ENCODE results near the gene DMD.

The DMD gene

GRCh38 chrX:31319586-31319985, 1891.8 kb downstream of the DMD start:
- DNase-seq (ENCODE audit: low read depth in 2 of 2, low spot score in 1 of 2) = no peak

- DNase-seq (ENCODE audit: low read depth in 2 of 2, low spot score in 1 of 2) = no peak
These were observed 1892.5 kb downstream of the DMD start for GRCh38 chrX:31318866-31319265.

DNA sequence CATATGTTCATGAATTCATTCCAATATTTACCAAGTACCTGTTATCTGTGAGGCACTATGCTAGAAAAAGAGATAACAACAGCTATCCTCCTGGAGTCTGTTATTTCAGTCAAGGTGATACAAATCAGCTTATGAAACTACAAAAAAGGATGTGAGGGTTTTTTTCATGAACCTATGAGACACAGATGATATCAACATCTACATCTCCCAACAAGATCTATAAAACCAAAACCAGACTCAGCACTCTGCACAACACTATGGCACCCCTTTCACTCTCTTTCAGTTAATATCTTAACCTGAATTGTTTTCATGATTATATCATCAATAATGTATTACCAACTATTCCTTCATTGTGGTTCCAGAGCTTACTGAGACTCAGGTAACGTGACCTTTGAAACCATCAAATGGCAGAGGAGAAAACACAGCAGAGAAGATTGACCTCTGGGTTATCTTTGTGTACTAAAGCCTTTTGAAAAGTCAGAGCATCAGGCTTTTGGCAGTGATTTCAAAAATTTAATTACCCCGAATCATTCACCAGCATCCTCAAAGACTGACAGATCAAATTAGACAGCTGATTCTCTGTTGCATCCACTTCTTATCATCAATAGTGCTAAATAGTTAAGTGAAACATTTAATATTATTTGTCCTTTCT, 1894.9 kb downstream of the DMD start:
- no peak for DNase-seq (ENCODE audit: low read depth in 2 of 2, low spot score in 1 of 2)

- no peak for DNase-seq (ENCODE audit: low read depth in 2 of 2, low spot score in 1 of 2)
These were observed 1896.4 kb downstream of the DMD start for GRCh38 chrX:31314921-31315320.

GRCh38 chrX:31307952-31308351, 1903.4 kb downstream of the DMD start:
- no peak for DNase-seq (ENCODE audit: low read depth in 2 of 2, low spot score in 1 of 2)

GRCh38 chrX:31302573-31303075, 1908.7 kb downstream of the DMD start:
- no peak for DNase-seq (ENCODE audit: low read depth in 2 of 2, low spot score in 1 of 2)

DNA sequence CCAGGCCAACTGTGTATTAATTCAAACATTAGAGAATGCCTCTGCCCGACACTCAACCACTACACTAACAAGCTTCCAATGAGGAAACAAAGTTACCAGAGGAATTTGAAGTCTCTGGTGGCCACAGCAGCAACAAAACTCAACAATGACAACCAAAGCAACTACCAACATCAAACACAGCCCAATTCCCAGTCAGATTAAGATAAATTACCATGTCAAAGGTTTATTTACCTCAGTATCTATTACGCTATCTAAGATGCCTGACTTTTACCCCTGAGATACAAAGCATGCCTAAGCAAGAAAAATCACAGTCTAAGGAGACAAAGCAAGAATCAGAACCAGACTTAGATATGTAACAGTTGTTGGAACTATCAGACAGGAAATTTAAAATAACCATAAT, 1909.4 kb downstream of the DMD start:
- no peak for DNase-seq (ENCODE audit: low read depth in 2 of 2, low spot score in 1 of 2)

GRCh38 chrX:31301203-31301602, 1910.1 kb downstream of the DMD start:
- DNase-seq (ENCODE audit: low read depth in 2 of 2, low spot score in 1 of 2) = no peak

- no peak for DNase-seq (ENCODE audit: low read depth in 2 of 2, low spot score in 1 of 2)
These were observed 1912.4 kb downstream of the DMD start for GRCh38 chrX:31298916-31299315.

- no peak for DNase-seq (ENCODE audit: low read depth in 2 of 2, low spot score in 1 of 2)
These were observed 1913.5 kb downstream of the DMD start for GRCh38 chrX:31297881-31298280.

- no peak for DNase-seq (ENCODE audit: low read depth in 2 of 2, low spot score in 1 of 2)
These were observed 1916.9 kb downstream of the DMD start for GRCh38 chrX:31294475-31294874.

GRCh38 chrX:31293409-31293808, 1917.9 kb downstream of the DMD start:
- no peak for DNase-seq (ENCODE audit: low read depth in 2 of 2, low spot score in 1 of 2)

DNA sequence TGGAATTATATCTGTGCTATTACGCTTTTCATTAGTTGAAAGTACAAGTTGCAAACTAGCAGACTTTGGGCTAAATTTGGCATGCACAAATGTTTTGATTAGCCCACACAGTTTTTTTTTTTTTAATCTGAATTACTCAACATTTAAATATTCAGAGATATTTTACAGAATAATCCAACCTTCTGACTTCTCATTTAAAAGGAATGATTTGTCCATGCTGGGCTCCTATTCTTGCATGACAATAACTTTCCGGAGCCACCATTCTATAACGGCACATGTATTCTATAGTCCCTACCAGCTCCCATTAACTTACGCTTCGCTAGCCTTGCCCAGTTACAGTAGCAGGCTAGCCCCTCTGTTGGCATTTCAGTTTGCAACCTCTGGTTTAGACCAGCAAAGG, 1920.2 kb downstream of the DMD start:
- DNase-seq (ENCODE audit: low read depth in 2 of 2, low spot score in 1 of 2) = no peak

GRCh38 chrX:31287861-31288260, 1923.5 kb downstream of the DMD start:
- DNase-seq (ENCODE audit: low read depth in 2 of 2, low spot score in 1 of 2) = no peak

DNA sequence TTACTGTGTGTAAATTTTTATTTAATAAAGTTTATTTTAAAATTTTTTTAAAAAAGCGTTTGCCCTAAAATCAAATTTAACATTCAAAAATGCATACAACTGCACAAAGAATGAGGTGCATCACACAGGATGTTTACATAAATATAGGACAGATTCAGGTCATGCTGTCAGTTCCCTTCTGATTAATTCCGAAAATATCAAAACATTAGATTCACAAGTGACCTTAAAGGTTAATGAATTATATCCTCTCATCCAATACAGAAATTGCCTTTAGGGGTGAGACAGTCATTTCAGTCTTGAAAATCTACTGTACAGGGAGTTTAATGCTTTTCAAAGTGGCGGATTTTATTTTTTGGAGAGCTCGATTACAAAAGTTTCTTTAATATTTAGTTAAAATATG, 1930.8 kb downstream of the DMD start:
- no peak for DNase-seq (ENCODE audit: low read depth in 2 of 2, low spot score in 1 of 2)

- DNase-seq (ENCODE audit: low read depth in 2 of 2, low spot score in 1 of 2) = no peak
These were observed 1932.0 kb downstream of the DMD start for GRCh38 chrX:31279359-31279758.

DNA sequence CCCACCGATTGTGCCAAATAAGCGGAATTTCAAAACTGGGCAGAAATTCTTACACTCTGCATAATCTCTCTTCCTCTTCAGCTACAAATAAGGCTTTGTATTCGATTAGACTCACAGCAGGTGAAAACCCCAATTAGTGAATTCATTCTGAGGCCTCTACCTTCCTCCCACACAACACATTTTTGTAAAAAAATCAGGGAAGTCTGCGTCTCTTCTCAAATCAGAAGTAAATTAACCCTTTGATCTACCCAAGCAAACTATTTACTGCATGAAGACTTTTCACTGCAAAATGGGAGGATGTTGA, 1938.9 kb downstream of the DMD start:
- DNase-seq (ENCODE audit: low read depth in 2 of 2, low spot score in 1 of 2) = no peak

GRCh38 chrX:31271615-31272471, 1939.5 kb downstream of the DMD start:
- DNase-seq (ENCODE audit: low read depth in 2 of 2, low spot score in 1 of 2) = no peak

GRCh38 chrX:31269914-31270313, 1941.4 kb downstream of the DMD start:
- DNase-seq (ENCODE audit: low read depth in 2 of 2, low spot score in 1 of 2) = no peak

DNA sequence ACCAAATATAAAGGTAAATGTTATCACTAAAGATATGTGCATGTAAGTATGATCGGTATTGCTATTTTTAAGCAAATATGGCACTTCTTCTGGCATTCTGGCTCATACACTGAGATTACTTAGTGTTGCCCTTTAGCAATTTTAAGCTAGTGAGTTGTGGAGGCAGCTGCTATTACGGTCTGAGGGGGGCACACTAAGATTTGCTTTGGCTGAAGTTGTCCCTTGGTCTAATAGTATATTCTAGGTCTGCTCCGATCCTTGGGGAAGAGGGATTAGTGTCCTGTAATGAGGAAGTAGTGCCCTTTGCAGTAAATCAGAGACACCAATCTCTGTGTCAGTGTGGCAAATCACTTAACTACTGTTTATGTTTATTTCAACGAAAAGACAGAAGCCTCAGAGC, 1943.0 kb downstream of the DMD start:
- DNase-seq (ENCODE audit: low read depth in 2 of 2, low spot score in 1 of 2) = no peak

DNA sequence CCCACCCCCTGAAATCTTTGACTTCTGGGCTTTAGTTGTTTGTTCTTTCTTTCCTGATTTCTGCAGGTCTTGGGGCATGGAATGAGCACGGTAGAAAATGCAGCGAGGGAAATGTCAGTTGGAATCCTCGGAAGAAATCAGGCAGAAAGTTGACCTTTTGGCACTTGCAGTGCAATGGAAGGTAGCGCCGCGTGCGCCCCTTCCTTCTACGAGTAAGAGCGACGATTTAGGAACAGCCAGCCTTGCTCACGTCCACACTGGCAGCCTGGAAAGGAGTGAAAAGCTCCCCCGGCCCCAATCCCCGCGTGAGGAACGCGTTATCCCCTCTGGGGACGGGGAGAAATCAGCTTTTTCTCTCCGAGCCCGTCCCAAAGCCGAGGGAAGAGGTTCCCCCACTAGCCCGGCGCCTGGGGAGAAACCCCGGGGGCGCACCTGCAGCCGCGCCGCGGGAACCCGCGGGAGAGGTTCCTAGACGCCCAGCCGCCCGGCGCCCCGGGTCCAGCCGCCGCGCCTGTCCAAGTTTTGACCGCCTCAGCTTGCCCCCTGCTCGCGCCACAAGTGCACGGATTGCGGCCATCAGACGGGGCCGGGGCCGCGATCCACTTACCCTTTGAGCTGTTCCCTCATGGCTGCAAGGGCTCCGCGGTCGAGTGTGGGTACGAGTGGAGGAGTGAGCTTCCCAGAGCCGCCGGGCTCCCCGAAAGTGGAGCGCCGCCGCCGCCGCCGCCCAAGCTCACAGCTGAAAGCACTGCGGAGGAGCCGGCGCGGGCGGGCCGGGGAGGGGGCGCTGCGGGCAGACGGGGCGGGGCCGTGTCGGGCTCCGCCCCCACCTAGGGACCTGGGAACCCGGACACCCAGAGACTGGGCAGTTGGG, 1944.9 kb downstream of the DMD start:
- DNase-seq (ENCODE audit: low read depth in 2 of 2, low spot score in 1 of 2) = no peak

DNA sequence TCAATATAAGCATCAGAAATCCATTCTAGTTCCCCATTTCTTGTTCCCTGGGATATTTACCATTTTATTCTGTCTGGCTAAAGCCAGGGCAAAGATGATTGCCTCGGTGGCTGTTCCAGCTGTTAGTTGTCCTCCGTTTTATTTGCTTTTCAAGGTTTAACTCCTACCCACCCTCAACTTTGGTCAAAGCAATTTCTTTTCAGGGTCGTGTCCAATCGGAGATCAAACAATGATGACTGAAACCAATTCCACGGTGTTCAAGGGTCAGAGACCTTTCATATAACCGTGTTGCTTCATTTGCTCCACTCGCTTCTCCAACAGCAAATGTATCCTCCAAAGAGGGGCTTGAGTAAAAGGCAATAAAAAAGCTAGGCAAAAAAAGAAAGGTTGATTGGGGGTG, 1946.0 kb downstream of the DMD start:
- no peak for DNase-seq (ENCODE audit: low read depth in 2 of 2, low spot score in 1 of 2)

Data from stimulated activated CD8-positive, alpha-beta memory T cell treated with anti-CD3 and anti-CD28 coated beads, Interleukin-4, amount 100 ng/mL, for 4 hours (primary cell).